ENCODE results near the gene CNNM3. TPM values are rescaled to one million over a fixed set of nuclear protein-coding genes. Genes with fewer than 3 reads are reported as not detected.

Gene CNNM3
- 100 to 1,000 TPM in 1 of 5 donors, 10 to 100 TPM in 3, 1 to 10 TPM in 1; 6.2 to 107 (median 23.3) TPM for total RNA-seq
- 1 to 10 TPM; 4.6 to 8.4 (median 6.3) TPM for polyA plus RNA-seq
- long read RNA-seq, donor 1, partial matches to known transcripts: 0 of 1 reads
- long read RNA-seq, donor 1, other reads (novel, unspliced or antisense): 0 of 1 reads
- long read RNA-seq, donor 2, partial matches to known transcripts: 7 of 10 reads
- long read RNA-seq, donor 2, other reads (novel, unspliced or antisense): 0 of 10 reads
- long read RNA-seq, donor 3, partial matches to known transcripts: 0 of 3 reads
- long read RNA-seq, donor 3, other reads (novel, unspliced or antisense): 0 of 3 reads
- long read RNA-seq, donor 4: 0 reads
- long read RNA-seq, donor 5, partial matches to known transcripts: 0 of 3 reads
- long read RNA-seq, donor 5, other reads (novel, unspliced or antisense): 0 of 3 reads
- long read RNA-seq, donor 6: 0 reads
- long read RNA-seq, donor 7, partial matches to known transcripts: 0 of 9 reads
- long read RNA-seq, donor 7, other reads (novel, unspliced or antisense): 6 of 9 reads
- long read RNA-seq, donor 8, partial matches to known transcripts: 0 of 1 reads
- long read RNA-seq, donor 8, other reads (novel, unspliced or antisense): 0 of 1 reads
- long read RNA-seq, donor 9, partial matches to known transcripts: 7 of 7 reads
- long read RNA-seq, donor 9, other reads (novel, unspliced or antisense): 0 of 7 reads
- long read RNA-seq, donor 10, partial matches to known transcripts: 0 of 1 reads
- long read RNA-seq, donor 10, other reads (novel, unspliced or antisense): 0 of 1 reads

DNA sequence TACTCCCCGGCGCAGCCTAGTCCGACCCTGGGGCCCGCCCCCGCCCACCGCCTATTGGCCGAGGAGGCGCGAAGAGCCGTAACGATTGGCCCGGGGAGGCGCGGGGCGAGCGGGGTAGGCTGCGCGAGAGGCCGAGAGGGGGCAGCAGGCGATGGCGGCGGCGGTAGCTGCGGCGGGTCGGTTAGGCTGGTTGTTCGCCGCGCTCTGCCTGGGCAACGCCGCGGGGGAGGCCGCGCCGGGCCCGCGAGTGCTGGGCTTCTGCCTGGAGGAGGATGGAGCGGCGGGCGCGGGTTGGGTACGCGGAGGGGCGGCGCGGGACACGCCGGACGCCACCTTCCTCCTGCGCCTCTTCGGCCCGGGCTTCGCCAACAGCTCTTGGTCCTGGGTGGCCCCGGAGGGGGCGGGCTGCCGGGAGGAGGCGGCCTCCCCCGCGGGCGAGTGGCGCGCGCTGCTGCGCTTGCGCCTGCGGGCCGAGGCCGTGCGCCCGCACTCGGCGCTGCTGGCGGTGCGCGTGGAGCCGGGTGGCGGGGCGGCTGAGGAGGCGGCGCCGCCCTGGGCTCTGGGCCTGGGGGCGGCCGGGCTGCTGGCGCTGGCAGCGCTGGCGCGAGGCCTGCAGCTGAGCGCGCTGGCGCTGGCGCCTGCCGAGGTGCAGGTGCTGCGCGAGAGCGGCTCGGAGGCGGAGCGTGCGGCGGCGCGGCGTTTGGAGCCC is at the start of gene CNNM3:
TSS of gene CNNM3 (plus strand) at position 142 of the 709 bp plus-strand sequence. CDS start at position 152, 10 bp downstream.
- Histone ChIP-seq H3K36me3 (peaks cover 0 to 18% (median 9%) of the 10 kb centered on the region in 4 donors), H3K4me1 (peaks cover 50 to 63% (median 56%) of the 10 kb centered on the region in 4 donors), H3K27ac (peak within 1 kb of the TSS; percentile 91 to 100 (median 97)), H3K27me3 (no peaks in the 10 kb centered on the region), H3K4me3 (peak within 1 kb of the TSS; percentile 74 to 88 (median 82)), H3K9me3 (no peaks in the 10 kb centered on the region)
- no peak for TF ChIP-seq EP300 (IDR thresholded peaks at IDR 0.05)
- peak; percentile 78 to 92 (median 87) for TF ChIP-seq POLR2AphosphoS5 (IDR thresholded peaks at IDR 0.05)
- TF ChIP-seq POLR2A (IDR thresholded peaks at IDR 0.05): peak in 1 of 4 donors; percentile 75
- TF ChIP-seq CTCF (IDR thresholded peaks at IDR 0.05): peak in 5 of 7 experiments; percentile 30 to 84 (median 67)
- DNase-seq: peak; percentile 98 to 99
- 0 to 1% (median 0%) methylated on average over 2 to 103 of the region's 103 CpGs for WGBS, 5 donors
- intact Hi-C loops (cut with DNase I; ENCODE audit: low total_unique reads): no loop called here

GRCh38 chr2:96767135-96767871 is 48.8 kb upstream of the CNNM3 start:
- DNase-seq: no peak
- WGBS, 5 donors: 72 to 85% (median 80%) methylated on average over 9 of the region's 9 CpGs
- intact Hi-C loops (cut with DNase I; ENCODE audit: low total_unique reads): no loop called here
- no peaks in the 10 kb centered on the region for H3K9me3 ChIP-seq
- TF ChIP-seq EP300 (IDR thresholded peaks at IDR 0.05) (no peak), CTCF (IDR thresholded peaks at IDR 0.05) (no peak)
- H3K4me3 ChIP-seq: no peak overlapping the region
- peaks cover 0 to 13% (median 0%) of the 10 kb centered on the region in 4 donors for H3K36me3 ChIP-seq
- H3K4me1 ChIP-seq: peaks cover 32 to 85% (median 69%) of the 10 kb centered on the region in 4 donors
- H3K27me3 ChIP-seq: no peaks in the 10 kb centered on the region
- H3K27ac ChIP-seq: peak overlapping the region in 3 of 5 donors; percentile 37 to 67 (median 64)

GRCh38 chr2:96768083-96768561 is 47.9 kb upstream of the CNNM3 start:
- TF ChIP-seq POLR2AphosphoS5 (IDR thresholded peaks at IDR 0.05) (peak in 1 of 3 donors; percentile 17), EP300 (IDR thresholded peaks at IDR 0.05) (no peak), CTCF (IDR thresholded peaks at IDR 0.05) (no peak), POLR2A (IDR thresholded peaks at IDR 0.05) (no peak)
- peak in 1 of 2 donors; percentile 41 for DNase-seq
- H3K4me1 ChIP-seq: peaks cover 30 to 85% (median 68%) of the 10 kb centered on the region in 4 donors
- H3K4me3 ChIP-seq: no peak overlapping the region
- WGBS, 5 donors: 43 to 62% (median 54%) methylated on average over 8 of the region's 8 CpGs
- no peaks in the 10 kb centered on the region for H3K27me3 ChIP-seq
- H3K9me3 ChIP-seq: no peaks in the 10 kb centered on the region
- intact Hi-C loops (cut with DNase I; ENCODE audit: low total_unique reads): no loop called here
- peaks cover 0 to 13% (median 0%) of the 10 kb centered on the region in 4 donors for H3K36me3 ChIP-seq
- H3K27ac ChIP-seq: peak overlapping the region in 3 of 5 donors; percentile 37 to 67 (median 64)
